GM21367 (cell line): ENCODE data around the gene MACROD2.
"Not testable (repeated sequence)": the region's sequence is repeated elsewhere in the genome, so short reads cannot be mapped to it uniquely, and the experiment has no call there.

Source experiments
- ATAC-seq: cut with Tn5 transposase; IDR thresholded peaks from one replicate; pipeline ENCODE4 v1.9.1; 2021; ENCODE audit not compliant: unreplicated experiment

The MACROD2 gene

DNA sequence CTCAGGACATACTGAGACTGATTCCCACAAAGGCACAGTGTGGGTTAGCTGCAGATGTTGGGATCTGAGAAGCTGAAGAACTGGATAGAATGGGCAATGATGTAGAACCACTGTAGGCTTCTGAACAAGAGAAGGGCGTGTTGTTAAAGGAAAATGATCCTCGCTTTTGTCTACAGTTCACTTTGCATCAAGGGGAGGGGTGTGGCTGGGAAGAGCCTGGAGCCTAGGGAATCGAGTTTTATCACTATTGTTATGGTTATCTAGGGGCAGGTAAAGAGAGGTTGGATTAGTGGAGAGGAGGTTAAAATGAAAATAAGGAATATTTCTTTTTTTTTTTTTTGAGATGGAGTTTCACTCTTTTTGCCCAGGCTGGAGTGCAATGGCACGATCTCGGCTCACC lies 1809.8 kb downstream of the MACROD2 start:
- ATAC-seq: no peak

DNA sequence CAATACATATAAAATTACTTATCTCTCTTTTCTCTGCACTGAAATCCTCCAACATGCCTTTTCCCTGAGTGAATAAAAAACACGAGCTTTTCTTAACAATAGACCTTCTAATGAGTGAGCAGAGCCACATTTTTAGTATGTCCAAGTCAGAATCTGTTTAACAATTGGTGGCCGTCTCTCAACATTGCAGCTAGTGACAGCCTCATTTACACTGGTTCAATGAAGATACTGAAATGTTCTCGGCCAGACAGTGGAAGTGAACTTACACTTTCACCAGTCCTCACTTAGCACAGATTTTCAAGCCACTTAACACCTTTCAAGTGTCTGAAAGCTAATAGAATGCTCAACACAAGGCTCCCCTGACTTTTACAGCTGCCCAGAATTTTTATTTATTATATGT lies 1810.8 kb downstream of the MACROD2 start:
- no peak for ATAC-seq

DNA sequence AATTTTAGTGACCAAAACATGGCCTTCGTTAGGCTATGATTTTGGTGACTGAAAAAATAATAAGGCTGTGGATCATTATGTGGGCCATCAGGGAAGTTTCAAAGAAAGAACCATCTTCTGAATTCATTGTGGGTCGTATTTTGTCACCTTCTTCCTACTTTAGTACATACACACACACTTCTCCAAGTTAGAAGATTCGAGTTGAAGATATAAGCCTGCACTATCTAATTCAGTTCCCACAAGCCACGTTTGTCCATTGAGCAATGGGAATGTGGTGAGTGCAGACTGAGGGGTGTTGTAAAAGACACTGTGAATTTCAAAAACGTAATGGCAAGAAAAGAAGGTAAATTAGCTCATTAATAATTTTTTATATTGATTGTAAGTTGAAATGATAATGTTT lies 1812.0 kb downstream of the MACROD2 start:
- no peak for ATAC-seq

DNA sequence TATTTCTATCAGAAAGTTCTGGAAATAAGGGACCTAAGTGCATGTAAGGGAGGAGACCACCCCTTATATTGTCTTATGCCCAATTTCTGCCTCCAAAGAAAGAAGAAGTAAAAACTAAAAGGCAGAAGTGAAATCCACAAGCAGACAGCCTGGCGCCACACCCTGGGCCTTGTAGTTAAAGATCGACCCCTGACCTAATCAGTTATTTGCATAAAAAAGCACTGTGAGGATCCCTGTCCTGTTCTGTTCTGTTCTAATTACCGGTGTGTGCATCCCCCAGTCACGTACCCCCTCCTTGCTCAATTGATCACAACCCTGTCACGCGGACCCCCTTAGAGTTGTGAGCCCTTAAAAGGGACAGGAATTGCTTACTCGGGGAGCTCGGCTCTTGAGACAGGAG lies 1812.5 kb downstream of the MACROD2 start:
- ATAC-seq: not testable (repeated sequence)

DNA sequence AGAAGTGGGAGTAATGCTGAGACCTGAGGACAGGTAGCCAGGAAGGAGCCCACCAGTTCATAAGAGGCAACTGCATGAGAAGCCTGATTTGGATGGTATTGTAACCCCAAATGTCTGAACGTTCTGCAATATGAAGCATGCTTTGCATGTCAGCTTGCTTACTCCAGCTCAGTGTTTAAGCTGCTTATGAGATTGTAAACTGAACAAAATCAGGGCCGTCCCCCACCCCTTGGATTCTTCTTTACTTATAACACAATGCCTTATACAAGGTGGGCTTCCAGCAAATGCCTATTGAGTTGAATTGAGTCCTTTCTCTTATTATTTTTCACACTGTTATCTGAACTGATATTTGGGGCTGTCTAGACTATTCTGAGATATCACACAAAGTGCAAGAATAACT lies 1816.6 kb downstream of the MACROD2 start:
- ATAC-seq: no peak

DNA sequence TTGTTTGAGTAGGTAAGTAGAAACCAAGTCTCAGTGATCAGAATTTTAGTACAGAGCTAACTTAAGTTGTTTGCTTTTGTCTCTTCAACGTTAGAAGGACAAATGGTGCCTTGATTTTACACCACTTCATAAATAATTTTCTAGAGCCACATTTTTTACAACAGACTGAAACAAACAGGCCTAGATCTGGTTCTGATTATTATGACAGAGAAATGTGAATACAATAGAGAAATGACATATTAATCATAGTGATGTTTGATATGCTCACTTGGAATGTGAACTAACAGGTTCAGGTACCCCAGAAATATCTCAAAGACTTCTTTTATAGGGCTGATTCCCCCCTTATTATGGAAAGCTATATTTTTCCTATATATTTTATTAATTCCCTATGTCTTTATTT lies 1817.4 kb downstream of the MACROD2 start:
- ATAC-seq: no peak

DNA sequence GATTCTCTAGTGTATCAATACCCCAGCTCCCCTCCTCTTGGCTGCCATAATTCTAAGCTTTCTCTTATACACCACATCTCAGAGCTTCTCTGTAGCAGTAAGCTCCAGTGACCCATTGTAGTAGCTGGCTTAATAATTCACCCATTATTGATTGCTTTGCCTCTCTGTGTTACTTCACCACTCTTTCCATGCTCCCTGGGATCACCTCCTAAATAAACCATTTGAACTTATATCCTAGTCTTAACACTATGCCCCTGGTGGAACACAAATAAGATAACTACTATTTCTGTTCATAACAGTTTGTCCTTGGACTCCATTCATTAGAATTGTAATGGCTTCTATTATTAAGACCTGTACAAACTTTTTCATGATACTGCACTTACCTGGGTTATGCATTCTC lies 1819.0 kb downstream of the MACROD2 start:
- ATAC-seq: no peak

DNA sequence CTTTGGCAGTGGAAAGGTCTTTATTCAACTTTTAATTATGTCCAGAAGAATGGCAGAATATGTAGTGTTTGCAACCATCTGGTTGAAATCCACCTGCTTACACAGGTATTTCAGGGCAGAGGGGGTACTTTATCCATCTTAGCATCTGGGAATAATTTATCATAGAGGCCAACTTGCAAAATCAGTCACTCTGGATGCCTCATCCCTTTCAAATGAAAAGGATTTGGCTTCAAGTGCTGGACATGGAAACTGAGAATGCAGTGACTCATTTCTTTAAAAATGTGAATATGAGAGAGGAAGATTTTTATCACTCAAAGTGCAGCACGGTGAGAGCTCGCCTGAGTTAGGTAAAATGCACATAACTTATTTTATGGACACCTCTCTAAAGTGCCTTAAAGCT lies 1819.6 kb downstream of the MACROD2 start:
- ATAC-seq: no peak

DNA sequence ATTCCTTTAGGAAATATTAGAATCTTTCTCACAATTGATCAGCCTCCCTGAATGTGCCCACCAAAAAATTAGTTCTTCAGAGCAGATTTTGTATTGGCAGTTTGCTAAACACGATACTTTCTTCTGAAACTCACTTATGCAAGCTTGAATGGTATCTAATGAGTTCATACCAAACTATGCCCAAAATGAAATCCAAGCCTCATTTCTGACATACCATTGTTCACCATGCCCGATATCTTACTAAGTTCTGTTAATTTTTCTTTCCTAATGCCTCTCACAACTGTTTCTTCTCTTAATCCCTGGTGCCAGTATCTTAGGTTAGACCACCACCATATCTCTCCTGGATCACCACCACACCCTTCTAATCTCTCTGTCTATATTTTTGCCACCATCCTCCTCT lies 1822.0 kb downstream of the MACROD2 start:
- ATAC-seq: no peak

DNA sequence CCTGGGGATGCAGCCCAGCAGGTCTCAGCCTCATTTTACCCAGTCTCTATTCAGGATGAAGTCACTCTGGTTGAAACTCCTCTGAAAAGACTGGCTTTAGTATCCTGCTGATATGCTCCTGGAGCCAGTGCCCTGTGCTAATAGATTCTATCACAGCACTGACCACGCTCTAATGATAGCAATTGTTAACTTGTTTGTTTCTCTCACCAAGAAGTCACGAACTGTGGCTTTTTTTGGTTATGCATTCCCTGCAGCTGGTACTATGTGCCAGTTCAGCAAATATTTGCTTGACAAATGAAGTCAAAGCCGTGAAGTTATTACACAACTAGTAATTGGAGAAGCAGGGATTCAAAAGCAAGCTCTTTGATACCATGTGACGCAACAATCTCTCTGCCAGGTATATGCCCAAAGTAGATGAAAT lies 1823.3 kb downstream of the MACROD2 start:
- ATAC-seq: no peak

DNA sequence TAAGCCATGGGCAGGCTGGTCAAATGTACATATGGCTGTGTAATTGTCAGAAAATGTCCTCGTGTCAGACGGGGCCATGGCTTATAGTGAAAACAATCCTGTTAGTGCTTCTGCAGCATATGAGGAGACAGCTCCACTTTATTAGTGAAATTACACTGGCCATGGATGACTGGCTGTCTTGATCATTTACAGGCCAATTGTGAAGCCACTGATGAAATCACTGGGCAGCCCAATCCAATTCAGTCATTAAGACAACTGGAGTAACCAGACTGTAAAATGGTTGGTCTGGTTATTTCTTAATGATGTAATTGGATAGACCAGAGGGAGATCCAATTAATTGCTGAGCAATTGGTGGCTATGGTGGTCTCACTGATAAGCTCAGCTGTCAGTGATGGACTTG lies 1828.4 kb downstream of the MACROD2 start:
- no peak for ATAC-seq

DNA sequence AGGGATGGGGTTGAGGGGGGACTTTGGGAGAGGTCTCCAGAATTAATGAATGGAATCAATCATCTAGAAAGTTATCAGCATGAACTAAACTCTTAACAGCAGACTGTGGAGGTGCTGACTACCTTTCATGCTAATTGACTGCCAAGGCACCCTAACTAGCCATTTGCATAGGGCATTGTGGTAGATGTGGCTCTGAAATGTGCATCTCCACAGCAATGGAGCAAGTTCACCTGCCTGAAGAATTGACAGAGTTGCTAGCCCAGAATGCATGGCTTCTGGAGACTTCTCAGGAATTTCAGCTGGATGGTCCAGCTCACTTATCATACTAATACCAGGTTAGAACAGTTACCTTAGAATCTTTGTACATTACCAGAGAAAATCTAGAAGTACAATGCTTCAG lies 1832.3 kb downstream of the MACROD2 start:
- ATAC-seq: no peak

DNA sequence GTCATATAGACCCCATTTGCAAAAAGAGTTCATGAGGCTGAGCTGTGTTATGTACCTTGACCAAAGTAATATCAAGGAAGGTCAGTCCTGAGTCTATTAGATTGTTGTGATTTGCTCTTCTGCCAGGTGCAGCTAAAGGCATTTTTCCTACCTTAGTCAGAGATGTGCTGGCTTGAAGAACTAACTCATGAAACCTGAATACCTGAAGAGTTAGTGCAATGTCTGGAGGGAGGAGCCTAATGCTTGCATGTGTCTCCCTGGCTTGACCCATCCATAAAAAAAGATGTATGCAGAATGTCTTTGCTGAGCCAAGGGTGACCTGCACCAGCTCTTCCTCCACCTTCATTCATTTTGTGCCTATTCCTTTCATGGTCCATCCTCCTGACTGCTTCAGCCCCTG lies 1835.9 kb downstream of the MACROD2 start:
- no peak for ATAC-seq

DNA sequence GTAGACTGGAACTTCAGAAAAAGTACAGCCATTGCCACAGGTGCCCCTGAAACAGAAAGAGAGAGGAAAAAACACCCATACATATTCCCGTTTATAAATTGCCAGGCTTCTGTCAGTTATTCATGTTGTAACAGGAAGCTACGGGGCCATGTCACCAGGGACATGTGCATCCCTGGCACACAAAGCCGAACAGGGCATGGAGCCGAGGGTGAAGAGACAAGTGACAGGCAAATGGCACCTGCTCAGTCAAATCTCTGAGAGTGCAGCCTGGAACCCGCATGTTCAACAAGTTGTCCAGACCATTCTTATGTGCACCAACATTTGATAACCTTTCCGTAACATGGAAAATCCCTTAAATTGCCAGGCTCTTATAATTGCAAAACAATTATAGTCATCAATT lies 1837.2 kb downstream of the MACROD2 start:
- ATAC-seq: no peak

DNA sequence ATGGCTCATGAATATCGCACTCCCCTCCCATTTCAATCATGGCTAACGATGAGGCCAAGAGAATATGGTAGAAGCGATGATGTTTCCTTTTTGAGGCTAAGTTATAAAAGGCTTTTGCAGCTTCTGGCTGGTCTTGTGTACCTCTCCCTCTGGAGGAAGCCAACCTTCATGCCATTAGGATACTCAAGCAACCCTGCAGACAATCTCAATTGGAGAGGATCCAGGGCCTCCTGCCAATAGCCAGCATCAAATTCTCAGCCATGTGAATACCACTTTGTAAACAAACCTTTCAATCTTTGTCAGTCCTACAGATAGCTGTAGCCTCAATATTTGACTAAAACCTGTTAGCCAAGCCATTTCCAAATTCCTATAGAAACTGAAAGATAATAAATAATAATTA lies 1839.5 kb downstream of the MACROD2 start:
- ATAC-seq: no peak

DNA sequence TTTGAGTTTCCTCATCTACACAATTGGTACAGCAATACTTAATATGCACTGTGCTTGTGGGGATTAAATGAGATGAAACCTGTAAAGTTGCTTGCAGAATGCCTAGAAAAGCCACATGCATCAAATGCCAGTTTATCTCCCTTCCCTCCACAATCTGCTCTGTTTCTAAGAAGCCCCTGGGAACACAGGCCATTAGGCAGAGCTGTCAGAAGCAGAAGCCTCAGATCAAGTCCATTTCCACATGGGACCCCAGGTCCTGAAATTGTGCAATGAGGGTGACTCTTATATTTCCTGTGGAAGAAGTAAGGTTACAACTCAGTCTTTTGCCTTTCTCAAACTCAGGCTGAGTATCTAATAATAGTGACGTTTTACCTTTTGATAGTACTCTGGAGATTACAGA lies 1840.5 kb downstream of the MACROD2 start:
- ATAC-seq: no peak

DNA sequence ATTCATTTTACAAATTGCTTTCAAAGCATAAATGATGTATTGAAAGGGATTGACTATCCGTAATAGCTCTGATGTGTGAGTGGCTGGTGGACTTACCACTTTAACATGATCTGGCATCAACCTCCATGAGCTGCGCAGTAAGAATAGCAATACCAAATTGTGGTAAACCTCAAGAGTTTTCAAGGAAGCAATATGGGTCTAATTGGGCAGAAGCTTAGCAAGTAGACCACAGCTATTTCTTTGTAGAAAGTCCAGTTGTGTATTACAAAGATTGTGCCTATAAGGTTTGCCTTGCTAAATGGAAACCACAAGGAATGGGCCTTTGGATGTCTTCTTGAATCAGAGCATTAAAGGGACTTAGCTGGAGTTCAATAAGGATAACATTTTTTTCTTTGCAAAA lies 1841.3 kb downstream of the MACROD2 start:
- no peak for ATAC-seq

DNA sequence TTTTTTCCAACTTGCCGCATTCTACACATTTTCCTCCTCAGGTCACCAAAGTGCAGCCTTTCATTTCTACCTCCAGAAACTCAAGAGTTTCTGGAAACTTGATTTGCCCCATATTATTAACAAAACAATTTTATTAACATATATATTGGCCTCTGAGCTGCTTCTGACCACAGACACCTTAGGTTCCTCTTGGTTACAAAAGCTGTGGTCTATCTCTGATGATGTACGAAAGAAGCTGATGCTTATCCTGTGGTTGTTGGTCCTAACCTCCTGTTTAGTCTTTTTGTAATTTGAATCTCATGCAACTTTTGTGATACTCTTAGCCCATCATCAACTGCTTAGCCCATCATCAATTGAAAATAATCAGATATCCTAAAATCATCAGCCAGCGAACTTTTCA lies 1842.2 kb downstream of the MACROD2 start:
- ATAC-seq: no peak

DNA sequence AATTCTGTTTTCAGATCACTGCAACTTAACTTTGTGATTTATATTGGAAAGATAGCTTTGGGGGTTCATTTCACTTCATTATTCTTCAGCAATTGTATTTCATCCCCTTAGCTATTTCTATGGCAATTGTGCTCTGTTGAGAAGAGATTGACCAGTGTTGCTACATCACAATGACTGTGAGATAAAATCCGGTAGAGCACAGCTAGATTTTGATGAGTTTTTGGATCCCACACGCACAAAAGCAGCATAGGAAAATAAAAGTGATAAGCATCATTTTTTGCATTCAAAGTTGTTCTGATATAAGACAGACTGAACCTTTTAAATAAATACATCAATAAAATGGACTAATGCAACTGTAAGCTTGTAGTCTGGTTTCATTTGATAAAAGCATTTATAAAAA lies 1843.2 kb downstream of the MACROD2 start:
- no peak for ATAC-seq

DNA sequence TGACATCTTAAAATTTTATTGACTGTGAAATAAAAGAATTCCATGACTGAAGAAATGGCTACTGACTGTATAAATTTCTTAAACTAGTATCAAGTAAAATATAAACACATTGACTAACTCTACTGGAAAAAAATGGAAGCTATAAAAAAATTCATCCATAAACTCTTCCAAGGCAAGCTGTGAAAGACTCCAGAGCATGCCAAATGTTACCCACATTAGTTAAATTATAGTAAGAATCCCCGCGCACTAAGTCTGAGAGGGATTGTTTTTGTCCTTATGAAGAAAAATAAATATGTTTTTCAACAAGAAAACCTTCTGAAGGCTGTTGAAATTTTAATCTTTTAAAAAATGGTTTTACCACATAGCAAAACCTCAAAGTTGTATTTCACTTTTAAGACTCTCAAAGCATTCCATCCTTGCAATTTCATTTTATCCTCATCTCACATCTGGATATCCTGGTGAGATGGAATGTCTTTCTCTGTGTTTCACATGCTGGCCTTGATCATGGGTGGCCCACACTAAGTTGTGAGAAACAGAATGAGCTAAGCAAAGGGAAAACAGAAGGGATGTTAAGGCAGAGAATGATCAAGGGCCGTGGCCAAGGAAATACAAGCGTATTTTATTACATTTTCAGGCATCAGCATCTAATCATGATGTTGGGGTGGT lies 1845.5 kb downstream of the MACROD2 start:
- ATAC-seq: no peak

DNA sequence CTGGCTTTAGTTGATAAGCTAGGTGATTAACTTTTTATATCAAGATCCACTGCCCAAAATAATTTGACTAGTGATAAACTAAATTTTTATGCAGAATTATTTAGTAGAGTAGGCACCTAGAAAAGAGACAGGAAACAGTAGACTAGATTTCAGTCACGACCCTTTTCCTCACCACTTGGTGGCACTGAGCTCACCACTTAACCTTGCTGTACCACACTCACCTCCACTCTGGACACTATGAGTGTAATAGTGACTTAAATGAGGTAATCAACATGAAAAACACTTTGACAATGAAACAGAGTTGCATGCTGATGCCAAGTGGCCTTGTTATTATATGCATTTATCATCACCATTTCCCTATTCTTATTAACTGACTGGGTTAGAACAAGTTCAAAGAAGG lies 1847.6 kb downstream of the MACROD2 start:
- ATAC-seq: no peak

DNA sequence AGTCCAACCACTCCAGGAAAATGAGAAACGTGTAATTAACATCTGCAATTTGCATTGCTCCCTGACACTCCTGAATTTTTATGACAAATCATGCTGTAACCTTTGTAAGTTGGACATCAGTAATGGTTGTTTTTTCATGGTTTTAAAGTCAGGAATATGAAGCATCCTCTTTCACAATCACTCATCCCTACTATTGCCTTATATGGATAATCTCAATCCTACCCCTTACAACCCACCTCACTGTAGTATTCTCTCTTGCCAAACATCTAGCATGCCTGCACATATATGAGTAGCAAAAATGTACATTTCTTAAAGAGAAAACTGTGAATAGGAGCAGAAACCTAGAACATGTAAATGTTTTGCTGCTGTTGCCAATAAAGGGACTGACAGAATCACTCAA lies 1848.5 kb downstream of the MACROD2 start:
- no peak for ATAC-seq

DNA sequence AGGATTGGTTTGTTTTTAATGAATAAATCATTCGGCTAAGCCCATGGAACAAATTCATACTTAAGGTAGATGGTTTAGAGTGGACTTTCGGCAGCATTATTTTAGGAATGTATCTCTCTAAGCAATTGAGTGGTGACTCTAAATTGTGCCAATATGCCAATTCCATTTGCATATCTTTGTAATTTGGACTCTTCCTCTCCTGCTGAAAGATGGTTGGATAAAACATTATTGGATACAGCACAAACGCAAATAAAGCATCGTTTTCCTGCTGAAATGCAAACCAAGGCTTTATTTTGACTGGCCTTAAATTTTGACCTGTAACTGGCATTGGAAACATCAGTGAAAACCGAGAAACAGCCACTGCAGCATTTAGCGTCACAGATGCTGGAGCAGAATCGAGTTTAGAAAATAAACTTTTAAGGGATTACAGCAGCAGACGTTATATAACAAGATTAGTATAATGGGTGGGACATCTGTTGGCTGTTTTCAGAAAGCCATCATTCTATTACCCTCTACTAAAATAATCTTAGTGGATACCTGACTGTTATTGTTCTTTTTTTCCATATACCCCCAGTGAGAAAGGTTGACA lies 1852.0 kb downstream of the MACROD2 start:
- ATAC-seq: no peak
